GM12872 (cell line): ENCODE measurements around the gene NMRK2.

Experiments used
- CTCF ChIP-seq: IDR thresholded peaks from 3 replicates; pipeline ENCODE4 v1.5.1; 2011; ENCODE audit warnings: low read depth, mild to moderate bottlenecking, low read length, moderate library complexity; ENCODE audit not compliant: insufficient read depth

NMRK2 gene

DNA sequence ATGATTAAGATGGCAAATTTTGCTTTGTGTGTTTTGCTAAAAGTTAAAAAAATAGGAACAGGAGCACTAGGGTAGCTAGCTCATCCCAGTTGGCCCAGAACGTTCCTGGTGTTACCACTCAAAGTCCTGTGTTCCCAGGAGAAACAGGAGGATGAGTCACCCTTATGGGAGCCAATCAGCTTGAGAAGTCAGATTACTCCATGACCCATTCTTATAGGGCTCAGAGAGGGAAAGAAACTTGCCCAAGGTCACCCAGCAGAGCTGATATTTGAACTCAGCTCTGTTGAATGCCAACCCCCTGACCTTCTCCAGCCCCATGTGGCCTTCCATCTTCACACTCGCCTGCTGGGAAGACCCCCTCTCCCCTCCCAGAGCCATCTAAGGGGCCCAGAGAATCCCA is 13.0 kb downstream of the NMRK2 start:
- no peak for TF ChIP-seq CTCF

- no peak for TF ChIP-seq CTCF
Observed at GRCh38 chr19:3949294-3949693, 16.4 kb downstream of the NMRK2 start.

DNA sequence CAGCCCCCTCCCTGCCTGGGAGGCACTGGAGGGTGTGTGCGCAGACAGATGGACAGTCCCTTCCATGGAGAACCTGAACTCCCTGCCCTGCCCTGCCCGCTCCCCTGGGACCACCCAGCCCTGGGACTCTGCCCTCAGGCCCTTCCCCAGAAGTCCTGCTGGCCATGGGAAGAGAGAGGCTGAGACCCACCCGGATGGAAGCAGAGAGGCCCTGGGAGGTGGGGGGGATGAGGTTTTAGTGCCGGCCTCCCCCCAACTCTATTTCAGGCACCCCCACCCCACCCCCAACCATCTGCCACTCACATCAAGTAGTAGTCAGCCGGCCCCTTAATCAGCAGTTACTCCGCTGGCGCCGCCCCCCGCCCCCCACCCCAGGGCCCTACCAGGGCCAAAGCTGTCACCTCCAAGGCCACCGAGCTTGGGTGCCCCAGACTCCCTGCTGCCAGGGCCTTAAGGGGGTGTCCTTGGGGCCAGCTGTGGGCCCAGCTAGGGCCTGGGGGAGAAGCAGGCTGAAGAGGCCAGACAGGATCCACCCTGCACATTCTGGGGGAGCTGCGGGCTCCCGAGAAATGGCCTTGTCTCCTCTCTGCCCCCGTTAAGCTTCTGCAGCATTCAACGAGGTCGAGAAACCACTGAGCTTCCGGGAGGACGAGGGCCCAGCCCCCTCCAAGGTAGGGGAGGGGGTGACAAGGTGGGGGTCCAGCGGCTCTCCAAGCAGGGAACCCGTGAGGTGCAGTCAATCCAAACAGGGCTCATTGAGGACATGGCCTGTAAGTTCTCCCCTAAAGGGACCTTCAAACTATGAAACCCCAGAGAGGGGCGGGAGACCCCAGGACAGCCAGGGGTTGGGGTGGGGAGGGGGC is 17.4 kb downstream of the NMRK2 start:
- no peak for TF ChIP-seq CTCF

DNA sequence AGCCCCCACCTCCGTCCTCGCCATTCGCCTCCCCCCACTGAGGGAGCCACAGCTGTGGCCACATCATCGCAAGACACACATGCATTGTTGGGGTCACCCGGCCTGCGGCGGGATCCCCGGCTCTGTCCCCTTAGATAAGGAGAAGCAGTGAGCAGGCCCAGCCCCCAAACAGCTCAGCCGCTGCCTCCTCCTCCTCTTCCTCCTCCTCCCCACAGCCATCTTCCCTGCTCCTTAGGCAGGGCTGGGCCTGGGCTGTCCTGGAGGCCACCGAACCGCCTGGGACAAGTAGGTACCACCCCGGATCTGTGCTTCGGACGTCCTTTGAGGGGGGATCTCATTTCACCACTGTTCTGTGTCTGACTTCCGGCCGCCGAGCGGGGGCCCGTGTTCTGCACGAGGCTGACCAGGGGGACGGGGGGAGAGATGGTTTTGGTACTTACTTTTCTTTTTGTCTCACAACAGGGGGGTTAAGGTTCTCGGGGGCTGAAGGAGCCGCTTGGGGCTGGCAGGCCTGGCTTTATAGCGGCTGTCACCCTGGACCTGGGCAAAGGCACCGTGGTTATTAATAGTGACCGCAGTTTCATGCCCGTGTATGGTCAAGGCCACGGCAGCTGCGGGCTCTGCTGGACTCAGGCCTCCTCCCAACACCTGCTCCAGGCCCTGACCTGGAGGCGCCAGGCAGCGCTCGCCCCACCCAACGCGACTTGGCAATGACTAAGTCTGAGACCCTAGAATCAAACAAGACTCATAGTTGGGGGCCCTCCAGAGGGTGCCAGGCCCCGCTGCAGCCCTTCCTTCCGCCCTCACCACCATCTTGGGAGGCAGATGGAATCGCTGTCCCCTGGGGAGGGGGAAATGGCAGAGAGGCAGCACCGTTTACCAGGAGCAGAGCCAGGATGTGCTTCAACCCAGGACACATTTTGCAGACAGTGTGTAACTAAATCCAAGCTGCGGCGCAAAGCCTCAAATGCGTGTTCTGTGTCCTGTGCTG is 18.3 kb downstream of the NMRK2 start:
- no peak for TF ChIP-seq CTCF

DNA sequence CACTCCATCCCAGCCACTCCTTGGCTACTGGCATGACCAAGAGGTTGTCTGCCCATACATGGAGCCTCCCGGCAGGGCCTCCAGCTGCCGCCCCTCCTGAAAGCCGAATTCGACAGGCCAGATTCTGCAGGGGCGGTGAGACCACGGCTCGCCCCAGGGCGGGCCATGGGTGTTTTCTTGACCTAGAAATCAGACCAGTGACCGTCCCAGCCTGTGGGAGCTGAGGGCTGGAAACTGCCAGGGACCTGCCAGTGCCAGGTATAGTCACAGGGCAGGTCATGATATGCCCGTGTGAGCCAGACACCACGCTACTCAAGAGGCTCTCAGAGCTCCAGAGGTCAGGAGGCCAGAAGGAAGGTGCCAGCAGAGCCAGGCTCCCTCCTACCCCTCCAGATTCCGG is 21.2 kb downstream of the NMRK2 start:
- TF ChIP-seq CTCF: no peak

DNA sequence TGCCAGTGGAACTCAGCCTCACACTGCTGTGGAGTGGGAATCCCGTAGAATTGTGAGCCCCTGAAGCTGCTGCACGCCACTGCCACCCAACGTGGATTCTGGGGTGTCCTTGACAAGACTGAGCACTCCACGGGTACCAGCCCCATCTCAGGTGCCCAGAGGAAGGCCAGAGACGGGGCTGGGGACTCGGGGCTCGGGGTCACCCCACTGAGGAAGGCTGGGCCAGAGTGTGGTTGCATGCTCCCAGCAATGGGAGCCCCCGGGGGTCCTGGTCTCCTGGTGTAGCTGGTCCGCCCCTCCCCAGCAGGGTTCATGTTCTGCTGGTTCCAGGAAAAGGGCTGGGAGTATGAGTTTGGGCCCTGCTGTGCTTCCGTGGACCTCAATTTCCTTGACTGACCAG is 22.8 kb downstream of the NMRK2 start:
- no peak for TF ChIP-seq CTCF
